GM18499 (cell line): Measurements from ENCODE around the gene HPS1.

Experiments used
- ATAC-seq: cut with Tn5 transposase; IDR thresholded peaks from one replicate; pipeline ENCODE4 v1.9.1; 2021; ENCODE audit warnings: moderate number of reproducible peaks; ENCODE audit not compliant: insufficient read depth, unreplicated experiment

Gene HPS1

DNA sequence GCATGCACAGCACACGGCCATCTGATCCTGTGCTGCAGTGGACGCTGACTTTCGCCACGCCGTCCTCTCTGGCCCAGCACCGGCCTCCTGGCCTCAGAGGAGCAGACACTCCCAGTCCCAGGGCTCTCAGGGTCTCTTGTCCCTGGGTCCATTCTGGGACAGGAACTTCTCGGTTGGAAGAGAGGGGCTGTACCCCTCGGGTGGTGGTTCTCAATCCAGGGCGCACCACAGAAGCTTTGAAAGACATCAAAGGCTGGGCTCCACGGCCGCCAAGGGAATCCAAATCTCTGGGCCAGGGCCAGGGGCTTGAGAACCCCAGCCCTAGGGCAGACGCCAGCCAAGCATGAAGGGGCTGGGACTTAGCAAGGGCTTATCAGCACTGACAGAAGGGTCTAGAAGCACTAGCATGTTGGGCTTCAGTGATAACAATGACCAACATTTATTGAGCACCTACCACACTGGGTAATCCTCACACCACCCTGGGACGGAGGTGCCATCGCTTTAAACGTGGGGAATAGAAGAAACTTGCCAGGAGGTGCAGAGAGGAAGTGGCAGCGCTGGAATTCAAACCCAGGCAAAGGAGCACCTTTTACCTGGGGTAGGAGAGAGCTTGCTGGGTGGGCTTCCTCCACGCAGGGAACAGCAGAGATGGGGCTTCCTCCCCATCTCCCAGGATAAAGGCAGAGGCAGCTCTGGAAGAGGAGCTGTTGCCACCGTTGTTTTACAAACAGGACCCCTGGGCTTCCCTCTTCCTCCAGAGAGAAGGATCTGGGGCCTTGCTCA, 29.9 kb downstream of the HPS1 start:
- ATAC-seq: no peak

DNA sequence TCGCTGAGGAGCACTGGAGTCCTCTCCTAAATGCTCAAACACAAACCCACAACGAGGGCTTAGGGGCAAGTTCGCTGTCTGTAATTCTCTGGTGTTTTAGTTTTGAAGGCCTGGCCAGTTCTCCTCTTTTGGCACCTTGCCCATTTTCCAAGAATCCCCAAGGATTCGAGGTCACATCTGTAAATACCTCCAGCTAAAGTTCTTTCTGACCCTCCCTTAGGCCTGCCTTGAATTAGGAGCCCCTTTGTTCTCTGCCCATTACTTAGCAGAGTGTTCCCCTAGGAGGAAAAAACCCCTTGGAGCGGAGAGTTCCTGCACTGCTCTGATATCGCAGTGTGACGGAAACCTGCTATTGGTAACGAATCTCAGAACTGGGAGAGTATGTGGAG, 31.0 kb downstream of the HPS1 start:
- ATAC-seq: no peak

DNA sequence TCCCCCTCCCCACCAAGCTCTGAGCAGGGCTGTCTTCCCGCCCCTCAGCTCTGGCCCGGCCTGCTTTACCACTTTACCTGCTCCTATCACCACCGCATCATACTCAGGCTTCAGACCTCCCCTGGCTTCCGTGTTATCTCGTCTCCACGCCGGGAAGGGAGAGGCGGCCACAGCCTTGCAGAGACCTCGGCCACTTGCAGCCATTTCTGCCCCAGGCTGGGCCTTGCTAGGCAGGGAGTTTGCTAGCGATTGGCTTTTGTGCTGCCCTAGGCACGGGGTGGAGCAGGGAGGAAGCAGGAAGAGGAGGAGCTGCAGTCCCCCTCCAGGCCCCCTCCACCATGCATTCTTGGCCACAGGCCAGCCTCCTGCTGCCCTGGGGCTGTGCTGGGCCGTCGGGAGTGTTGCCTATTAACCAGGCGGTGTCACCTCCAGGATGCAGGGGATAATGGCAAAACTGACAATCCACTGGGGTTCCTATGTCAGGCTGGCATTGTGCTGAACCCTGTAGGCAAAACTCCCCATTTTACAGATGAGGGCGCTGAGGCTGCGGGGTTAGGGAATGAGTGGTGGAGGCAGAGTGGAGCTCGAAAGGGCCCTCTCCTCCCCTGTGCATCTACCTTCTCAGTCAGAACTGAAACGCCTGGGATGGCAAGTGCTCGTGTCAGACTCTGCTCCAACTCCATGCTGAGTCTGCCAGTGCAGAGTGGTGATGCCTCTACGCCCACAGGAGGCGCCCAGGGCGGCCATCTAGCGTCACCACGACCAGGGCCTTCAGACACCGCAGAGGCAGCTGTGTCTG, 31.6 kb downstream of the HPS1 start, which contains the start of gene PYROXD2:
TSS of gene PYROXD2 (minus strand) at position 251 of the 799 bp plus-strand sequence. CDS start at position 204, 47 bp downstream.
- ATAC-seq: no peak

DNA sequence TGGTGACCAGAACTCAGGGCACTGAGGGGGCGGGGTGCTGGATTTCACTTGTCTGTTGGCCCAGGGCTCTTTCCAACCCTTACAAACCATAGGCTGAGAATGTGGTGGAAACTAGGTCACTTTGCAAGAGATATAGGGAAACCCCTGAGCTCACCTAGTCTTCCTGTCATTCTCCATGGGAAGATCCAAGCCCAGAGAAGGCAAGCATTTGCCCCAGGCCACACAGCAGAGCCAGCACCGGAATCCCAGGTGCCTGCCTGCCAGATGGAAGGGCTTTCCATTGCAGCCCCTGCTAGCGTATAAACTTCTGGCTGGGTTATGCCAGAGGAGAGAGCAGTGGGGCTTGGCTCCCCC, 32.2 kb downstream of the HPS1 start:
- no peak for ATAC-seq

DNA sequence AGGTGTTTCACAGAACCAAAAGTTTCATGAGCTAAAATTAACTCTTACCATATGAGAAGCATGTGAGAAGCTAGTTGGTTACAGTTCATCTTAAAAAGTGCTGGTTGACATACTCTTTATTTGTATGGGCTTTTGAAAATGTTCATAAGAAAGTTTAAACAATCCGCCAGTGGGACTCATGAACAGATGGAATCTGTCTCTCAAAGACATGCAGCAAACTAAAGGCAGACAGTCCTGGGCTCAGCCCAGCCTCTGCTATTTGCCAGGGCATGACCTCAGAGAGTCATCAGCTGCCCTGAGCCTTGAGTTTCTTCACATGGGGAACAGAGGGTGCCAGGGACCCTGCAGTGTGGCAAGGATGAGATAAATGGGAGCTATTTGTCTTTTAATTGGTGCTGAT, 35.0 kb downstream of the HPS1 start:
- ATAC-seq: no peak

DNA sequence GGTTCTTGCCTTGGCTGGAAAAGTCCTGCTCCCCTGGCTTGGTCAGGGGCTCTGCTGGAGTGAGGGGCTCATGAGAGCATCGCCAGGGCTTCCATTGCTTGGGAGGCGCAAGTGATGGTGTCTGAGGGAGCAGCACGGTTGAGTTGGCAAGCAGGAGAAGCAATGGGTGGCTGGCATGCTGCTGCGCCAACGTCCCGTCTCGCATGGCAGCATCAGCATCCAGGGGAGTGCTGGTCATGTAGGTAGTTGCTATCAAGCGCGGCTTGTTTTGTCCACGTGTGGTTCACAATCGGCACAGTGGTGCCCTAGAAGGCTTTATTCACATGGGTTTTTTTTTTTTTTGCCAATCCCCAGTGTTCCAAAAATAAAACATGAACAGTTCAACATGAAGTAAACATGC, 35.6 kb downstream of the HPS1 start:
- ATAC-seq: no peak

DNA sequence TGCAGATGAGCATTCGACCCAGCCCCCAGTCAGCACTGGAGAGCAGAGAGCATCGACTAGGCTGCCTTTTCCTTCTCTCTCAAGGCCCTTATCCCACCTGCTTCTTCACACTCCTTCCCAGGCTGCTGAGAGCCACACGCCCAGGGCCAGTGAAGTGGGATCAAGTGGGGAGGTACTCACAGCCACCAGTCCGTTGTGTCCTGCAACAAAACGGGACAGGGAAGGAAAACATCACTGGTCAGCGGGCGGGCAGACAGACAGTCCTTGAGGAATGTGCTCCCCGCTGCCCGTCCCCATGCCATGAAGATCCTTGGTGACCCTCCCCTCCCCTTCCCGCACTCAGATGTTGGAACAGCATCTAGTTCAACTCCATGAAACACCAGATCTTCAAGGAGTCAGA, 36.0 kb downstream of the HPS1 start:
- ATAC-seq: no peak

DNA sequence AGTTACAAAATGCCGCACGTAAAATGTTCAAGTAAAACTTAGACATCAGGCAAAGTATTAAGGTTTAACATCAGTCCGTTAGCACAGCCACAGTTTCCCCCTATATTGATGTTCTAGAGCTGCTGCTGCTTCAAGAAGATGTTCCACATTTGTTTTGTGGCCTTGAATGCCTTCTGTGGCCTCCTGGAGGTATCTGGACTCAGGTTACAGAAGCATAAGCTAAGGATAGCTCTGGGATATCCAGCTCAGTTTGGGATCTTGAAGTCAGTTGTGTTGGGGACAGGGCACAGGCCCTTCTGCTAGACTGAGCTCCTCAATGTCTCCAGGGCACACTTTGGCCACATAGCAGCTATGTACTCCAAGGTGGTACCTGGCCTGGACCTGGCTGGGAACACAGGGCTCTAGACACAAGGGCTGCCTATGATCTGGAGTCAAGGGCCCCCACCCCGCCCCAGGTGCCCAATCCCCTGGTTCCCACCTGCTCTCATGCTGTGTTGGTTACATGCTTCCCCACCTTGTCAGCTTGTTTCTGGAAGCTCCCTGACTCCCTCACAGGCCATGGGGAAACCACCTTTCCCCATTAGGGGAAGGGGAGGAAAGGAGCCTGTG, 36.5 kb downstream of the HPS1 start:
- ATAC-seq: no peak

DNA sequence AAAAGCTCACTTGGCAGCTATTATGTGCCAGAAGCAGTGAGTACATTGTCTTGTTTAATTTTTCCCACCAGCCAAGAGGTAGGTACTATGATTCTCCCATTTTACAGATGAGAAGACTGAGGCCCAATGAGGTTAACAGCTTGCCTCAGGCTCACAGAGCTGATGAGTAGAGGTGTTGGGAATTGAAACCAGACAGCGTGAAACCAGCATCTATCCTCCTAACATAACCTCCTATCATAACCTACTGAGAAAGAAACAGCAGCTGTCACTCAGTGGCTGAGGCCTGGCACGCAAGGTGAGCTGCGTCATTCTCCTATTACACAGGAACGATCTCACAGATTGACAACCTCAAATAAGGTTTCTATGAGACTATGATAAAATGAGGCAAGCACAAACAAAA, 37.9 kb downstream of the HPS1 start:
- ATAC-seq: no peak

DNA sequence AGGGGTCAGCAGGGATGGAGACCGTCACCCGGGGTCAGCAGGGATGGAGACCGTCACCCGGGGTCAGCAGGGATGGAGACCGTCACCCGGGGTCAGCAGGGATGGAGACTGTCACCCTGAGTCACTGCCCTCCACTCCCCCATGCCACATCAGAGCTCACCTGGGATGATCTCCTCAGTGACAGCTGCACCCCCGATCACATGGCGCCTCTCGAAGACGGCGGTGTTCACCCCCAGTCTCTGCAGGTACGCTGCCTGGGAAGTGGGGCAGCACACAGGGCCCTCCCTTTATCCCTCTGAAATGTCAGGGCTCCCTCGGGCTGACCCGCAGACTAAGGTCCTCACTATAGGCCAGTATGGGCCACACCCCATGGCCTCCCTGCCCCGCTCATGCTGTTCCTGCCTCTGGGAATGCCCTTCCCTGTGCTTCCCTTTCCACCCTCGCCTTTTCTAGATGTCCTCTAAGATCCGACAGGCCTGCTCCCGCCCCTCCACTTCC, 38.9 kb downstream of the HPS1 start:
- no peak for ATAC-seq

DNA sequence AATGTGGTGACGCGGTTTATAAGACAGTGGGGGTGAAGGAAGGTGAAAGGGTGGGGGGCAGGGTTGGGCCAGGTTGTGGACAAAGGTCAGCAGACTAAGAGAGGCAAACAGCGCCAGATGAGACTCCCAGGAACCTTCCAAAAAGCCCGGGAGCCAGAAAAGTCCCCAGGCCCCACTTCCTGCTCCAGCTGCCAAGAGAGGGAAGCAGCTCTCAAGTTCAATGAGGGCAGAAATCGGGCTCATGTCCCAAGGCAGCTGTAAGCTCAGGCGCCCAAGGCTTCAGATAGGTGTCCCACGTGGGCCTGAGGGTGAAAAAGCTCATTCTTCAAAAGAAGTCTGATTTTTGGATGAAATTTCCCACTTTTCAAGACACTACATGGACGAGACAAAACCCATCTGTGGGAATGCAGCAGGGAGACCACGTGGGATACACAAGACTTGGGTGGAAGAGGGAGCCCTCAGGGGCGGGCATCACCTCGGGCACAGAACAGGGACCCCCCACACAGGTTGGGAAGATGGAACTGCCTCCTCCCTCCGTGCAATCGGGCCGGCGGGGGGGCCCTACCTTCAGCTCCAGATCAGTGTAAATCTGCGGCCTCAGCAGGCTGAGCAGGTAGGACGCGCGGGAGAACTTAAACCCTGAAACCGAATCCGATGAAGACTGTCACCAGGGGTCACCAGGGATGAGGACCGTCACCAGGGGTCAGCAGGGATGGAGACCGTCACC, 39.6 kb downstream of the HPS1 start:
- no peak for ATAC-seq

DNA sequence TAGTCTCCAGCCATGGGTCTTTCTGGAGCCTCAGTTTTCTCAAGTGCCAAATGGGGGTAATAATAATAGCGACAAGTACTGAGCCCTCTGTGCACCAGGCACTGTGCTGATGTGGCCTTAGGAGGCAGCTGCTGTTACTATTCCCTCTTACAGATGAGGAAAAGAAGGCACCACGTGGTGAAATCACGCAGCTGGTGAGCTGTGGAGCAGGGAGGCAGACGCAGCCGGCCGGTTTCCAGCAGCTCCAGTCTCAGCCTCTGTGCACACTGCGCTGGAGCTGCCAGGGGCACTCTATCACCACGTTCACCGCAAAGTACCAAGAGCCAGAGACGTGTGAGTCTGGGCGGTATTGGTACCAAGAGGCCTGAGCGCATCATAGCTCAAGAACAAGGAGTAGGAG, 41.3 kb downstream of the HPS1 start:
- ATAC-seq: no peak

DNA sequence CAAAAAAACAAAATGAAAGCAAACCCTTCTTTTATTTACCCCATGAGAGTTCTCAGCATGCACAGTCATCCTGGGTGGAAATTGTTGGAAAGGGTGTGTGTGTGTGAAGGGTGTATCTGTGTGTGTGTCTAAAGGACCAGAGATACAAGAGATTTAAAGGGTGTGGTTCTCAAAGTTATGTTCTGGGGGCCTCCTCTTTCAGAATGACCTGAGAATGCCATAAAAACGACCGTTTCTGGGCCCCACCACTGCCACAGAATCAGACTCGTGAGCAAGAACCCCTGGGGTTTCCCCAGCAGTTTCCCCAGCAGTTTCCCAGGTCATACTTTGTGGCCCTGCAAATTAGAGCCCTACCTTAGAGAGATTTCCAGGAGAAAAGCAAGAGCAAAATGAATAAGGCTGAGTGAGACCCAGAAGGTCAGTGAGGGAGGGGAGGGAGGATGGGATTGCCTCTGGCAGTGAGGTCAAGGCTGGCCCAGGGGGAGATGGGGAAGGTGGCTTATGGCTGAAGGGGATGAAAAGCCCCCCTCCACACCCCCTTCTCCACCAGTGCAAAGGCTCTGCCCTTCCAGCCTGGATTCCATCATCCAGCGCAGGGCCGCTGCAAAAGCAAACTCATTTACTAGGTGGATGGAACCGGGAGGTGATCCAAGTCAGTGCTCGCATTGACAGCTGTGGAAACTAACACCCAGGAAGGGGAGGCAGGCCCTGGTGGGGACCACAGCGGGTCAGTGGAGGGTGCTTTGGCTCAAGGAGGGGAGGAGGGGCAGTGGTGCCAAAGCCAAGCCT, 42.0 kb downstream of the HPS1 start:
- no peak for ATAC-seq

DNA sequence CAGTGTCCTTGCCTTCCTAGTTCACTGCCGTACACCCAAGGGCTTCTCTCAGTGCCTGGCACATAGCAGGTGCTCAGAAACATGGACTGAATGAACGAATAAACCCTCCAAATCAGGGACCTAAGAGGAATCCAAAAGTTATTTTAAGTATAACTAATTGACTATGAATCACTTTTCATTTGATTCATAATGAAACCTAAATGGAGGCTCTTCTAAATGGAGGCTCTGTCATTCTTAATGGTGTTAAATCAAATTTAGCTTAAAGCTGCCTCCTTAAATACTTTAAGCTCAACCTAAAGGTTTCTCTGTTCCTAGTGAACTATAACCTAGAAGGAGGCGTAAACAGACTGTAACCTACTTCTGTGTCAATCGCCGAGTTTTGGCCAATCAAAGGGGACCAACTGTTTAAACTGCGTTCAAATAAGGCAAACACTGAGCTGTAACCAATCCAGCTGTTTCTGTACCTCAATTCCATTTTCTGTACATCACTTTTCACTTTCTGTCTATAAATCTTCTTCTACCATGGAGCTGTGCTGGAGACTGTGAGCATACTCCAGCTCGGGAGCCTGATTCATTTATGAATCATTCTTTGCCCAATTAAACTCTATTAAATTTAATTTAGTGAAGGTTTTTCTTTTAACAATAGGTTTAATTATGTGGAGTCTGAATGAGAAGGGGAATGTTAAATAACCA, 42.8 kb downstream of the HPS1 start:
- no peak for ATAC-seq

DNA sequence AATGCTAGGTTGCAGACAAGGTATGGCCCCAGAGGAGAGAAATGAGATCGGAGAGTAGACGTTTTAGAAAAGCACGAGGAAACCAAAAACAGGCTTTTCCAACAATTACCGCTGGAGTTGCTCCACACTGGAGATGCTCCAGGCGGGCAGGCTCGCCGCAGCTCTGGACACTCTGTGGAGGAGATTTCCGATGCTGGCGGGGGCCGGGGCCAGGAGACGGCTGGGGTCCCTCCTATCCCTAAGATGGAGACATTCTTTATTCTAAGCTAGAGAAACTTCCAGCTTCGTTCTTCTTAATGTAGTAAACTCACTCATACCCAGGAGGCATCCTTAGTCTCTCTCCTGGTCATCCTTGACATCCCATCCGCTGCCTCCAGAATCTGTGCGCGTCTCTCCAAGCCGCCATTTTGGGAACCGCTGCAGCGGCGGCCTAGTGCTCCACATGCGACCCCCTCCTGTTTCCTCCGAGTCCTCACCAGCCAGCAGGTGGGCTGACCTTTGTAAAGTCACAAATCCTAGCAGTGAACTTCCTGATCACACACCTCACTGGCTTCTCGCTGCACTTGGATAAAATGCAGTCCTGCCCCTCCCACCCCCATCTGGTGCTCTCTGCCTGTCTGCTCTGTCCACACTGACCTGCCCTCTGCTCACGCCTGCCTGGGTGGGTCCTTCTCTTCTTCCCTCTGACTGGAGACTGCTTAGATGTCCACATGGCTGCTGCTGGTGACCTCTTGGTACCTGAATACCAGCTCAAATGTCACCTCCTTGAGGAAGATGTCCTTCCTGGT, 43.6 kb downstream of the HPS1 start:
- ATAC-seq: no peak

DNA sequence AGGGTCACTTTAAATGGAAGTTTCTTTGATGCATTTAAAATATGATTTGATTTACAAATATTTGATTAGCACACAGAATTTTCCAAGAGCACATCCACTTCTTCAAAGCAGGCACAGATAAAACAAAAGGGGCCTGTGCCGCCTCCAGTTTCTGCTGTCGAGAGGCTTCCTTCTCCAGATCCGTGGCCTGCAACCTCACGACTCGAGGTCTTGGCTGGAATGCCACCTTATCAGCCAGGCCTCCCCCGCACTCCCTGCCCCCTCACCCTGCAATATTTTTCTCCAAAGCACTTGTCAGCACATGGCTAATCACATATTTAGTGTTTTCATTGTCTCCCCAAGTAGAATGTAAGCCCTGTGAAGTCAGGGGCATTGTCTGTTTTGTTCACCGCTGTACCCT, 44.3 kb downstream of the HPS1 start:
- no peak for ATAC-seq

DNA sequence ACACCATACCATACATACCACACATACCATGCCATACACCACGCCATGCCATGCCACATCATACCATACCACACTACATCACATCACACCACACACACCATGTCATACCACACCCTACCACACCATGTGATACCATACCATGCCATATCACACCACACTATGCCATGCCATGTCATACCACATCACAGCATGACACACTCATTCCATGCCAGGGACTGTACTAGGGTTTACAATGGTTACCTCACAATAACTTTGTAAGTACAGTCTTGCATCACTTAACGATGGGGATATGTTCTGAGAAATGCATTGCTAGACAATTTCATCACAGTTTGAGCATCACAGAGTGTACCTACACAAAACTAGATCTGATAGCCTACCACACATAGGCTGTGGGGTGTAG, 46.3 kb downstream of the HPS1 start:
- ATAC-seq: no peak

DNA sequence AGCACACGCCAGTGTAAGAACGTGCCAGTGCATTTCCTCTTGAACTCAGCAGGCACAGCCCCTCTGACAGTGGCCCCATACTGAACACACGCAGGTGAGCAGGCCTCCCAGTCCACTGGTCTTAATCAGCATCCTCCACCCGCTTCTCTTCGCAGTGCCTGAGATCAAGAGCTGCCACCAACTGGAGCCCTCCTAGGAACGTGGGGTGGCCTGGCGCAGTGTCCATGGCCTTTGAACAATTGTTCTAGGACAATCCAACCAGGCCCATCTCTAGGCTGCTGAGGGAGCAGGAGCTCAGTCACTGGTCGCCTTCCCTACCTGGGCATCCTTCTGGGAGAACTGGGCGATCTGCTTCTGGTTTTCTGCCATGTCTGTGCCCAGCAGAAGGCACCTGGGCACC, 47.0 kb downstream of the HPS1 start:
- no peak for ATAC-seq
